Caki2 (cell line): ENCODE data around the gene CCNG1. TPM values are rescaled to one million over a fixed set of nuclear protein-coding genes. Genes with fewer than 3 reads are reported as not detected.
A peak's percentile ranks its signal among the peaks of the same experiment; 100 is the strongest.
"Not testable (repeated sequence)": the region's sequence is repeated elsewhere in the genome, so short reads cannot be mapped to it uniquely, and the experiment has no call there.

Source experiments
- DNase-seq: peaks from one replicate; pipeline ENCODE4 v3.0.0-alpha.2; 2015; ENCODE audit warnings: low read depth
- in situ Hi-C: cut with HindIII; loops from 2 replicates; pipeline ENCODE4 v1.10.0; 2016; ENCODE audit warnings: low sequenced_read_pairs, low pct_unique_long_range_greater_than_20kb, mixed read lengths
- total RNA-seq: library from RNA; depleted of rRNA; stranded (reverse); fragments of >200 nt; shearing (Covaris generic); gene quantifications from 2 replicates; pipeline ENCODE4 v1.2.3, GENCODE V29; 2014; ENCODE audit warnings: low replicate concordance

The CCNG1 gene
- total RNA-seq, 1 experiment from 2014 or later, result 288 TPM

GRCh38 chr5:163436515-163436914, 880 bp upstream of the CCNG1 start:
- in situ Hi-C loops, result no loop called here
- no peak for DNase-seq

GRCh38 chr5:163437011-163437308, 435 bp upstream of the CCNG1 start:
- in situ Hi-C loops, result no loop called here
- no peak for DNase-seq

- in situ Hi-C loops, result no loop called here
- DNase-seq, result peak; percentile 74
Measured at GRCh38 chr5:163439092-163439425, 1.7 kb downstream of the CCNG1 start.

GRCh38 chr5:163440954-163441353, 3.6 kb downstream of the CCNG1 start:
- in situ Hi-C loops, result no loop called here
- DNase-seq, result no peak

GRCh38 chr5:163444526-163444925, 7.1 kb downstream of the CCNG1 start:
- no peak for DNase-seq
- in situ Hi-C loops, result no loop called here

- DNase-seq, result no peak
- in situ Hi-C loops, result no loop called here
Measured at GRCh38 chr5:163445345-163445744, 8.0 kb downstream of the CCNG1 start.

- in situ Hi-C loops, result no loop called here
- DNase-seq, result peak; percentile 16
Measured at GRCh38 chr5:163447191-163447590, 9.8 kb downstream of the CCNG1 start.

GRCh38 chr5:163447875-163448274, 10.5 kb downstream of the CCNG1 start:
- in situ Hi-C loops, result no loop called here
- DNase-seq, result no peak

GRCh38 chr5:163448491-163448890, 11.1 kb downstream of the CCNG1 start:
- in situ Hi-C loops, result no loop called here
- DNase-seq, result no peak

- in situ Hi-C loops, result no loop called here
- no peak for DNase-seq
Measured at GRCh38 chr5:163451489-163451888, 14.1 kb downstream of the CCNG1 start.

GRCh38 chr5:163453705-163454104, 16.3 kb downstream of the CCNG1 start:
- in situ Hi-C loops, result no loop called here
- no peak for DNase-seq

GRCh38 chr5:163455406-163455805, 18.0 kb downstream of the CCNG1 start:
- in situ Hi-C loops, DNase-seq: not testable (repeated sequence)

- in situ Hi-C loops, result no loop called here
- no peak for DNase-seq
Measured at GRCh38 chr5:163456029-163456589, 18.7 kb downstream of the CCNG1 start.

GRCh38 chr5:163456840-163457239, 19.4 kb downstream of the CCNG1 start:
- no peak for DNase-seq
- in situ Hi-C loops, result no loop called here

- in situ Hi-C loops, result no loop called here
- no peak for DNase-seq
Measured at GRCh38 chr5:163458778-163459385, 21.5 kb downstream of the CCNG1 start.

- in situ Hi-C loops, result no loop called here
- DNase-seq, result no peak
Measured at GRCh38 chr5:163459462-163459818, 22.0 kb downstream of the CCNG1 start.

GRCh38 chr5:163459819-163460561, 22.6 kb downstream of the CCNG1 start, which contains the start of gene NUDCD2:
NUDCD2 (minus strand) TSS chr5:163460102; CDS start chr5:163460050, 52 bp downstream.
- in situ Hi-C loops, result no loop called here
- DNase-seq, result peak; percentile 96

- no peak for DNase-seq
- in situ Hi-C loops, result no loop called here
Measured at GRCh38 chr5:163460562-163461171, 23.3 kb downstream of the CCNG1 start, which contains the start of gene HMMR. HMMR (plus strand) TSS chr5:163460632; CDS start chr5:163460693, 61 bp downstream.

GRCh38 chr5:163463063-163463435, 25.7 kb downstream of the CCNG1 start:
- in situ Hi-C loops, result no loop called here
- DNase-seq, result no peak
